ENCODE measurements around the gene RUFY3. TPM values are rescaled to one million over a fixed set of nuclear protein-coding genes. Genes with fewer than 3 reads are reported as not detected.

The RUFY3 gene
- total and polyA plus RNA-seq, 7 donors, result 6.0 to 73.4 (median 47.4) TPM

DNA sequence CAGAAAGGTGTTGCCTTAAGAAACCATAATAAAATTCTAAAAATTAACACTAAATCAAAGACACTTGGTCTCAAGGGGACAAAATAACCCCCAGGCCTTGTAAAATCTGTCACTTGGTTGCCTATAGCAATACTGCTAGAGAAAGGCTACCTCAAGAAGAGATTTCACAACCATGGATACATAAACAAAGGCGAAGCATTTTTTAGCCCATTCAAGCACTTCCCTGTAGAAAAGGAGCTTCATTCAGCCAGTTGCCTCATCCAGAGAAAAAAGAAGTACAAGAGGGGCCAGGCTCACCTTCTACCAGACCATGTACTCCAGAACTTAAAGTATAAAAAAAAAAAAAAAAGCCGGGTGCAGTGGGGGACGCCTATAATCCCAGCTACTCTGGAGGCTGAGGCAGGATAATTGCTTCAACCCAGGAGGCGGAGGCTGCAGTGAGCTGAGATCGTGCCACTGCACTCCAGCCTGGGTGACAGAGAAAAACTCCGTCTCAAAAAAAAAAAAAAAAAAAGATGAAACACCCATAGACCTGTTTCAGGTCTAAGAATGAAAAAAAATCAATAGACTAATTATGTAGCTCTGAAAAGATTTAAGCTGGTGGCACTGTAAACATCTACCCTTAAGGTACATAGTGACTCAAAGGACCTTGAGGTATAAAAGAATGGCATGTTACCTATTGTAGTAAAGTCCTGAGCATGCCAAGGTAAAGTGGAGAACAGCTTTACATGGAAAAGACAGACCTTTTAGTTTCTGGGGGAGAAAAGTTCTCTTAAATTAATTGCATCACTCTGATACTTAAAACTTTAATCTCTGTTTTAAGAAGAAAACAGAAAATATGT is 18.0 kb downstream of the RUFY3 start:
- H3K9me3 ChIP-seq, result no peaks in the 10 kb centered on the region
- no peak for DNase-seq
- H3K27me3 ChIP-seq, result no peaks in the 10 kb centered on the region
- H3K27ac ChIP-seq, result no peak overlapping the region
- peaks cover 0 to 16% (median 12%) of the 10 kb centered on the region in 4 donors for H3K4me1 ChIP-seq
- intact Hi-C loops (cut with DNase I), result no loop called here
- no peaks in the 10 kb centered on the region for H3K36me3 ChIP-seq
- 84 to 91% methylated on average over 6 of the region's 6 CpGs for WGBS, 2 donors
- TF ChIP-seq POLR2AphosphoS5 (IDR thresholded peaks at IDR 0.05) (no peak), POLR2A (IDR thresholded peaks at IDR 0.05) (no peak), EP300 (IDR thresholded peaks at IDR 0.05) (no peak)
- TF ChIP-seq, protein P1, sequence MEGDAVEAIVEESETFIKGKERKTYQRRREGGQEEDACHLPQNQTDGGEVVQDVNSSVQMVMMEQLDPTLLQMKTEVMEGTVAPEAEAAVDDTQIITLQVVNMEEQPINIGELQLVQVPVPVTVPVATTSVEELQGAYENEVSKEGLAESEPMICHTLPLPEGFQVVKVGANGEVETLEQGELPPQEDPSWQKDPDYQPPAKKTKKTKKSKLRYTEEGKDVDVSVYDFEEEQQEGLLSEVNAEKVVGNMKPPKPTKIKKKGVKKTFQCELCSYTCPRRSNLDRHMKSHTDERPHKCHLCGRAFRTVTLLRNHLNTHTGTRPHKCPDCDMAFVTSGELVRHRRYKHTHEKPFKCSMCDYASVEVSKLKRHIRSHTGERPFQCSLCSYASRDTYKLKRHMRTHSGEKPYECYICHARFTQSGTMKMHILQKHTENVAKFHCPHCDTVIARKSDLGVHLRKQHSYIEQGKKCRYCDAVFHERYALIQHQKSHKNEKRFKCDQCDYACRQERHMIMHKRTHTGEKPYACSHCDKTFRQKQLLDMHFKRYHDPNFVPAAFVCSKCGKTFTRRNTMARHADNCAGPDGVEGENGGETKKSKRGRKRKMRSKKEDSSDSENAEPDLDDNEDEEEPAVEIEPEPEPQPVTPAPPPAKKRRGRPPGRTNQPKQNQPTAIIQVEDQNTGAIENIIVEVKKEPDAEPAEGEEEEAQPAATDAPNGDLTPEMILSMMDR (IDR thresholded peaks at IDR 0.05), result no peak
- no peak overlapping the region for H3K4me3 ChIP-seq

DNA sequence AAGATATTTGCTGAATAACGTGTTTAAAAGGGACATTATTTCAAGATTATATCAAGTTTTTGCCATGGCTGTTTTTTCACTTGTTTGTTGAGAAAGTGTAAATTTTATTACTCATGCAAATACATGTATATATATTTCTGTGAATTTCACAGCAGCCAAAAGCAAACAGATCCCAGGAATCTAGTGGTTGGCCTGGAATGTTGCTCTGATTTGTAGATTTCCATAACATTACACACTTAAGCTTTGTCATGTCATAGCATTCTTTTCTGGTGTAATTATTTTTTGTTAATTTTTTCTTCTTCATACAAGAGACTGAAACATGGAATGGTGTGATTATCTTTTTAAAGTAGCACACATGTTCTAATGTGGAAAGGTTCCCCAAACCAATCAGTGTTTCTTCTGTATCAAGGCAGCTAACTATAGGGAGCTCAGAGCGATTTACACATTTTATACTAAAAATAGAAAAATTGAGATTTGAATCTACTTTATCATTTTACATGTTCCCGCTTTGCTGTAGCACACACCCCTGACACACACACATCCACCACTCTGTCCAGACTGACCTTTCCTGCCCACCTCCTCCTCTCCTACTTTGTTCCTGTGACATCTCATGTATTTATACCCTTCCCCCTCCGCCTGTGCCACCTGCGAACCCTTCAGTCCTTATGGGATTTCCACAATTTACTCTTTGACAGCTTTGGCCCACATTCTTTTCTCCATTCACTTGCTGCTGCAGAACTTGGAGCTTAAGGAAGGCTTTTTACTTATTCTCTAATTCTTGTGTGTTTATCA is 20.3 kb downstream of the RUFY3 start:
- no peak overlapping the region for H3K27ac ChIP-seq
- peaks cover 0 to 5% (median 0%) of the 10 kb centered on the region in 4 donors for H3K4me1 ChIP-seq
- no peaks in the 10 kb centered on the region for H3K36me3 ChIP-seq
- no peaks in the 10 kb centered on the region for H3K27me3 ChIP-seq
- intact Hi-C loops (cut with DNase I), result no loop called here
- H3K9me3 ChIP-seq, result no peaks in the 10 kb centered on the region
- WGBS, 2 donors, result 85 to 89% methylated on average over 5 of the region's 5 CpGs
- DNase-seq, result no peak
- no peak overlapping the region for H3K4me3 ChIP-seq
- TF ChIP-seq POLR2AphosphoS5 (IDR thresholded peaks at IDR 0.05) (no peak), EP300 (IDR thresholded peaks at IDR 0.05) (no peak), POLR2A (IDR thresholded peaks at IDR 0.05) (no peak)
- TF ChIP-seq, protein P1 (IDR thresholded peaks at IDR 0.05), result no peak

DNA sequence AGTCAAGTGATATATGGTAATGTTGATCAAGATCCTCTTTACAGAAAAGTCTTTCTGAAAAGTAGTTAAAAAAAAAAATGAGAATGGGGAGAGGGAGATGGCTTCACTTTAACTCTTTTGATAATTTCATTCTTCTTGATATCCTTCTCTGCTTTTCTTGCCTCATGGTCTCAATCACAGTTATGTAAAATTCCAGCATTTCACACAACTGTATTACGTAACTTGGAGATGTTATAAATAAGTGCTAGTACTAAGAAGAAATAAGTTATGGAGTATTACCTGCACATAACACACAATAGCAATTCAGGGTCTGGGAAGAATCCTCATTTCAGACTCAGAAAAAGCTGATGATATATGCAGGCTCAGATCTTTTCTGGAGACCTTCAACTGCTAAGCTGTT is 22.0 kb downstream of the RUFY3 start:
- TF ChIP-seq EP300 (IDR thresholded peaks at IDR 0.05), result no peak
- TF ChIP-seq POLR2AphosphoS5 (IDR thresholded peaks at IDR 0.05), result no peak
- TF ChIP-seq POLR2A (IDR thresholded peaks at IDR 0.05), result no peak
- TF ChIP-seq, protein P1 (IDR thresholded peaks at IDR 0.05), result no peak
- no peaks in the 10 kb centered on the region for H3K36me3 ChIP-seq
- WGBS, 2 donors, result 93 to 98% methylated on average over 1 of the region's 1 CpG
- no peak for DNase-seq
- H3K4me3 ChIP-seq, result no peak overlapping the region
- no peaks in the 10 kb centered on the region for H3K27me3 ChIP-seq
- no peaks in the 10 kb centered on the region for H3K9me3 ChIP-seq
- no peak overlapping the region for H3K27ac ChIP-seq
- intact Hi-C loops (cut with DNase I), result no loop called here
- H3K4me1 ChIP-seq, result peaks cover 0 to 5% (median 0%) of the 10 kb centered on the region in 4 donors

DNA sequence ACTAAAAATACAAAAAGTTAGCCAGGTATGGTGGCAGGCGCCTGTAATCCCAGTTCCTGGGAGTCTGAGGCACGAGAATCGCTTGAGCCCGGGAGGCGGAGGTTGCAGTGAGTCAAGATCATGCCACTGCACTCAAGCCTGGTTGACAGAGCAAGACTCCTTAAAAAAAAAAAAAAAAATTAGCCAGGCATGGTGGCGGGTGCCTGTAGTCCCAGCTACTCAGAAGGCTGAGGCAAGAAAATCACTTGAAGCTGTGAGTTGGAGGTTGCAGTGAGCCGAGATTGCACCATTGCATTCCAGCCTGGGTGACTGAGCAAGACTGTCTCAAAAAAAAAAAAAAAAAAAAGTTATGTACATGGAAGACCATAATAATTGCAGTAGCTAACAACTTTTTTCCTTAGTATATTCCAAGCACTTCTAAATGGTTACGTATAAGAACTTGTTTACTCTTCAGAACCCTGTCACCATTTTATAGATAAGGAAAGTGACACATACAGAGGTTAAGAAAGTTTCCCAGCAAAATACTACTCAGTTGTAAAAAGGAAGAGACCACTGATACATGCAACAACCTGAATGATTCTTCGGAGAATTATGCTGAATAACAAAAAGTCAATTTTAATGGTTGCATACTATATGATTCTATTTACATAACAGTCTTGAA is 24.5 kb downstream of the RUFY3 start:
- DNase-seq, result no peak
- no peaks in the 10 kb centered on the region for H3K27me3 ChIP-seq
- no peaks in the 10 kb centered on the region for H3K36me3 ChIP-seq
- intact Hi-C loops (cut with DNase I), result no loop called here
- TF ChIP-seq POLR2A (IDR thresholded peaks at IDR 0.05) (no peak), POLR2AphosphoS5 (IDR thresholded peaks at IDR 0.05) (no peak), EP300 (IDR thresholded peaks at IDR 0.05) (no peak)
- TF ChIP-seq, protein P1 (IDR thresholded peaks at IDR 0.05), result no peak
- 96 to 97% methylated on average over 9 of the region's 9 CpGs for WGBS, 2 donors
- H3K27ac ChIP-seq, result no peak overlapping the region
- H3K4me1 ChIP-seq, result peaks cover 0 to 5% (median 0%) of the 10 kb centered on the region in 4 donors
- H3K4me3 ChIP-seq, result no peak overlapping the region
- no peaks in the 10 kb centered on the region for H3K9me3 ChIP-seq
